ENCODE measurements around the gene CAST.

GRCh38 chr5:96638561-96638960 is 23.6 kb upstream of the CAST start:
- TF ChIP-seq ATF2 (tag by site-specific recombination; IDR thresholded peaks at IDR 0.05; ENCODE audit: low read depth), result no peak
- no peak for TF ChIP-seq HOXD13 (CRISPR knock-in tag; IDR thresholded peaks at IDR 0.05; ENCODE audit: borderline replicate concordance)
- TF ChIP-seq ZNF211 (tag by site-specific recombination; IDR thresholded peaks at IDR 0.05; ENCODE audit: low read depth), result no peak
- TF ChIP-seq CTCF (tag by site-specific recombination; IDR thresholded peaks at IDR 0.05), result no peak
- no peak for TF ChIP-seq ZNF248 (tag by site-specific recombination; IDR thresholded peaks at IDR 0.05)
- no peak for TF ChIP-seq ZNF114 (tag by site-specific recombination; IDR thresholded peaks at IDR 0.05)
- TF ChIP-seq ZNF76 (tag by site-specific recombination; IDR thresholded peaks at IDR 0.05; ENCODE audit: borderline replicate concordance, low read depth), result no peak
- no peak for TF ChIP-seq ZNF157 (tag by site-specific recombination; IDR thresholded peaks at IDR 0.05)
- TF ChIP-seq ZNF580 (tag by site-specific recombination; IDR thresholded peaks at IDR 0.05), result no peak
- no peak for TF ChIP-seq ZNF354C (tag by site-specific recombination; IDR thresholded peaks at IDR 0.05; ENCODE audit: borderline replicate concordance, low read depth)
- TF ChIP-seq ZSCAN5A (tag by site-specific recombination; IDR thresholded peaks at IDR 0.05), result no peak
- no peak for TF ChIP-seq ZNF785 (tag by site-specific recombination; IDR thresholded peaks at IDR 0.05)
- TF ChIP-seq ZNF792 (tag by site-specific recombination; IDR thresholded peaks at IDR 0.05), result no peak
- no peak for TF ChIP-seq ZNF24 (tag by site-specific recombination; IDR thresholded peaks at IDR 0.05)

Data from HEK293 (cell line).